GM18868 (cell line): ENCODE measurements around the gene EPOP.
"Not testable (repeated sequence)": the region's sequence is repeated elsewhere in the genome, so short reads cannot be mapped to it uniquely, and the experiment has no call there.

Experiments
- ATAC-seq: cut with Tn5 transposase; IDR thresholded peaks from one replicate; pipeline ENCODE4 v1.9.1; 2021; ENCODE audit warnings: mild to moderate bottlenecking, moderate library complexity; ENCODE audit not compliant: unreplicated experiment

EPOP gene

DNA sequence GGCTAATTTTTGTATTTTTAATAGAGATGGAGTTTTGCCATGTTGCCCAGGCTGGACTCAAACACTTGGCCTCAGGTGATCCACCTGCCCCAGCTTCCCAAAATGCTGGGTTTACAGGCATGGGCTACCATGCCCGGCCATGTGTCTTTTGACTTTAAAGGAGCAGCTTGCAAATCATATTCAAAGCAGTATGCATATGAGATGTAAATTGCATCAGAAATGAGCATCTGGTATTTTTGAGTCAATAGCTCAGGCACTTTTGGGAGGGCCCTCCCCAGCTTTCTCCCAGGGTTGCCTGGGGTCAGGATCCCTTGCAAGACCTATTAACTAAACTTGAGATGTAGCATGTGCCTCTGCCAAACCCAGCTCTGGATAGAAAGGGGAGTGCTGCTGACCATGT is 21.5 kb downstream of the EPOP start:
- ATAC-seq = no peak

DNA sequence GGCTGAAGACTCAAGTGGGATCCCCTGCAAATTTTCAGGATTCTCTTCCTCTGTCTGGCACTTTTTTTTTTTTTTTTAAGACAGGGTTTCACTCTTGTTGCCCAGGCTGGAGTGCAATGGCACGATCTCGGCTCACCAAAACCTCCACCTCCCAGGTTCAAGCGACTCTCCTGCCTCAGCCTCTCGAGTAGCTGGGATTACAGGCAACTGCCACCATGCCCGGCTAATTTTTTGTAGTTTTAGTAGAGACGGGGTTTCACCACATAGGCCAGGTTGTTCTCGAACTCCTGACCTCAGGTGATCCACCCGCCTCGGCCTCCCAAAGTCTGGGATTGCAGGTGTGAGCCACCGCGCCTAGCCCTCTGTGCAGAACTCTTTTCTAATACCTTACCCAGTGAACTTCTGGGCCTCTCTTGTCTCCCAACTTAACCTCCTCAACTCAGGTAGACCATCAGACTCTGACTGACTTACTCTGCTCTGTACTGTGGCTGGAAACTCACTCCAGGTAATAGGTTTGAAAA is 24.0 kb downstream of the EPOP start:
- ATAC-seq = not testable (repeated sequence)

DNA sequence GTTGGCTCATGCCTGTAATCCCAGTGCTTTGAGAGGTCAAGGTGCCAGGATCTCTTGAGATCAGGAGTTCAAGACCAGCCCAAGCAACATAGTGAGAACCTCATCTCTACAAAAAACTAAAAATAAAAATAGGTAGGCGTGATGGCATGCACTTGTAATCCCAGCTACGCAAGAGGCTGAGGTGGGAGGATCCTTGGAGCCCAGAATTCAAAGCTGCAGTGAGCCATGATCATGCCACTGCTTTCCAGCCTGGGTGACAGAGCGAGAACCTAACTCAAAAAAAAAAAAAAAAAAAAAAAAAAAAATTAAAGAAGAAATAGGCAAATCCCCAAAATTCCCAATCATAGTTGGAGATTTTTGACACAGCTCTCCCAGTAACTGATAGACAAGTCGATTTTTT is 36.8 kb downstream of the EPOP start:
- no peak for ATAC-seq

DNA sequence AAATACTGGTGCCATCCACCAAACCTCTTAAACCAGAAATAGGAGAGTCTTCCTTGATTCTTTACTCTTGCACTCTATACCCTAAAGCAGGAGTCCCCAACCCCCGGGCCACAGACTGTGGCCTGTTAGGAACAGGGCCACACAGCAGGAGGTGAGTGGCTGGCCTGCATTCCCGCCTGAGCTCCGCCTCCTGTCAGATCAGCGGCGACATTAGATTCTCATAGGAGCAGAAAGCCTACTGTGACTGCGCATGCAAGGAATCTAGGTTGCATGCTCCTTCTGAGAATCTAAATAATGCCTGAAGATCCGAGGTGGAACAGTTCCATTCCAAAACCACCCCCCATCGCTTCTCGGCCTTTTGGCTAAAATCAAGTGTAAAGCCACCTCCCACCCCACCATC is 38.7 kb downstream of the EPOP start:
- ATAC-seq = no peak

DNA sequence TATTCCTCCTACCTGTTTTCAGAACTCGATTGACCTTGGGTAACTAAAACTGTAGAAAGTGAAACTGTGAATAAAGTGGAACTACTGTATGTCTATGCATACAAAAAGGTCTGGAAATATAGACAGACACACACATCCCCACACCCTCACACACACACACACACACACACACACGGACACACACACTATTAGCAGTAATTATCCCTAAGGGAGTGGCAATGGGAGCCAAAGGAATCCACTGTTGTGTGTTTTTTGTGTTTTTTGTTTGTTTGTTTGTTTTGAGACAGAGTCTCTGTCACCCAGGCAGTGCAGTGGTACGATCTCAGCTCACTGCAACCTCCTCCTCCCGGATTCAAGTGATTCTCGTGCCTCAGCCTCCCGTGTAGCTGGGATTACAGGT is 42.4 kb downstream of the EPOP start:
- no peak for ATAC-seq

DNA sequence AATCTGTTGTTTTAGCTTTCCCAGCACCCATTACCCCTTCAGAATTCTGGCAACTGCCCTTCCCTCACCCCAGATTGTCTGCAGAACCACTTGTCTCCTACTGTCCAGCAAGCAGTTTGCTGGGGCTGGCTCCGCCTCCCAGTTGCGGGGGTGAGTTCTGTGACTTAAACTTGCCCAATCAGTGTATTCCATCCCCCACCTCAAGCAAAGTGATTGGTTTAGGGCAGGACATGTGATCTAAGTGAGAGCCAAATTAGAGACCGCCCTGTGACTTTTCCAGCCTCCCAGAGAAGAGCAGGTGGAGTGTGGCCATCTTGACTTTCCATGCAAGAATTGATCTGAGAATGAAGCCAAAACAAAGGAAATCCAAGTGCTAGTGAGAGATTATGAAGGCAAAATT is 46.3 kb downstream of the EPOP start:
- no peak for ATAC-seq

DNA sequence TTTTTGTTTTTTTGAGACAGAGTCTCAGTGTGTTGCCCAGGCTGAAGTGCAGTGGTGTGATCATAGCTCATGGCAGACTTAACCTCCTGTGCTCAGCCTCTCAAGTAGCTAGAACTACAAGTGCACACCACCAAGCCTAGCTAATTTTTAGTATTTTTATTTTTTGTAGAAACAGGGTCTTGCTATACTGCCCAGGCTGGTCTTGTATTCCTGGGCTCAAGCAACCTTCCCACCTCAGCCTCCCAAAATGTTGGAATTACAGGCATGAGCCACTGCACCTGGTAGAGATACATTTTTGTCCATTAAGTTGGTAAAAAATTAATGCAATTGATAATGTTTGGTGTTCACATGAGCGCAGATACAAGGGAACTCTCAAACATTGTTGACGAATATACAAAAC is 46.8 kb downstream of the EPOP start:
- ATAC-seq = no peak

DNA sequence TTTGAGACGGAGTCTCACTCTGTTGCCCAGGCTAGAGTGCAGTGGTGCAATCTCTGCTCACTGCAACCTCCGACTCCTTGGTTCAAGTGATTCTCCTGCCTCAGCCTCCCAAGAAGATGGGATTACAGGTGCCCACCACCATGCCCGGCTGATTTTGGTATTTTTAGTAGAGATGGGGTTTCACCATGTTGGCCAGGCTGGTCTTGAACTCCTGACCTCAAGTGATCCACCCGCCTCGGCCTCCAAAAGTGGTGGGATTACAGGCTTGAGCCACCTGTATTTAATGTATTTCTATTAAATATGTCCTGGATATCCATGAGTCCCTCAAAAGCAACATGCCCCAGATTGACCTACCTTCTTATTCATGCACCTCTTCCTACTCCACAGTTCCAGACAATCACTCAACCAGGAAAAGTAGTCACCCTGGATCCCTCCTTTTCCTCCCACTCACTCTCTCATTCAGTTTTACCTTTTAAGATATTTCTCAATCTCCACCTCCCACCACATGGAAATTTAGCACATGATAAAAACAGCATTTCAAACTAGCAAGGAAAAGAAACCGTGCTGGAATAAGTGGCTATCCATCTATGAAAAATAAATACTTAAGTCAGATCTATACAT is 48.0 kb downstream of the EPOP start:
- not testable (repeated sequence) for ATAC-seq

DNA sequence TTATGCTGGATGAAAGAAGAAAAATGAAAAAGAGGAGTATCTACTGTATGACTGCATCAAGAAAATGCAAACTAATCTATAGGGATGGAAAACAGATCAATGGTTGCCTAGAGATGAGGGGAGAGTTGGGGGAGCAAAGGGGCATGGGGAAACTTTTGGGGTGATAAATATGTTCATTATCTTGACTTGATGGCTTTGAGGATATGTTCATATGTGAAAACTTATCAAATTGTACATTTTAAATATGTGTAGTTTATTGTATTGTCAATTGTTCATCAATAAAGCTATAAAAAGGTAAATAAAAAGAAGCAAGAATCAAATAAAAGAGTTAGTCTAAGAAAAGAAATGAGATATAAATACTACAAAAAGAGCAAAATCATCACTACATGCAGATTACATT is 49.3 kb downstream of the EPOP start:
- ATAC-seq = no peak

DNA sequence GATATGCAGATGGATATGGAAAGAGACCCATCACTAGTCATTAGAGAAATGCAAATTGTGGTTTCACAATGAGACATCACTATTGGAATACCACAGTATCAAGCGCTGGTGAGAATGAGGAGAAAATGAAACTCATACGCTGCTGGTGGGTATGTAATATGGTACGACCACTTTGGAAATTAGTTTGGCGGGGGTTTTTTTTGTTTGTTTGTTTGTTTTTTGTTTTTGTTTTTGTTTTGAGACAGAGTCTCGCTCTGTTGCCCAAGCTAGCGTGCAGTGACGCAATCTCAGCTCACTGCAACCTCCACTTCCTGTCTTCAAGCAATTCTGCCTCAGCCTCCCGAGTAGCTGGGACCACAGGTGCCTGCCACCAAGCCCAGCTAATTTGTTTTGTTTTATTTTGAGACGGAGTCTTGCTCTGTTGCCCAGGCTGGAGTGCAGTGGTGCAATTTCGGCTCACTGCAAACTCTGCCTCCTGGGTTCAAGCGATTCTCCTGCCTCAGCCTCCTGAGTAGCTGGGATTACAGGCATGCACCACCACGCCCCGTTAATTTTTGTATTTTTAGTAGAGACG is 49.9 kb downstream of the EPOP start:
- ATAC-seq = not testable (repeated sequence)
